Measurements from ENCODE around the gene STK32B.

- TF ChIP-seq EZH2phosphoT487 (IDR thresholded peaks at IDR 0.05; ENCODE audit: borderline replicate concordance) (no peak), CTCF (conservative IDR thresholded peaks at IDR 0.05; ENCODE audit: low read length) (no peak)
Observed at GRCh38 chr4:5422195-5422594, 370.9 kb downstream of the STK32B start.

Measured in Loucy (cell line).